OCI-LY7 (cell line): ENCODE data around the gene C8G.

Experiments
- CTCF ChIP-seq: fragments of 200-600 bp; sonication (generic); conservative IDR thresholded peaks from 2 replicates; pipeline ENCODE4 v1.5.1; 2014; ENCODE audit warnings: mild to moderate bottlenecking, antibody characterized with exemption, low read length, moderate library complexity, mixed read lengths
- EZH2phosphoT487 ChIP-seq: fragments of 200-600 bp; sonication (generic); IDR thresholded peaks from 2 replicates; pipeline ENCODE4 v1.6.1; 2018; ENCODE audit warnings: low read depth, borderline replicate concordance, mild to moderate bottlenecking, mixed run types, antibody characterized with exemption, low read length, moderate library complexity, mixed read lengths

GRCh38 chr9:136946228-136947027, 1.4 kb downstream of the C8G start:
- TF ChIP-seq CTCF (no peak), EZH2phosphoT487 (no peak)
